GM18858 (cell line): ENCODE results near the gene CSF1R.

ENCODE experiments used
- ATAC-seq: cut with Tn5 transposase; IDR thresholded peaks from one replicate; pipeline ENCODE4 v1.9.1; 2021; ENCODE audit not compliant: unreplicated experiment

The CSF1R gene

DNA sequence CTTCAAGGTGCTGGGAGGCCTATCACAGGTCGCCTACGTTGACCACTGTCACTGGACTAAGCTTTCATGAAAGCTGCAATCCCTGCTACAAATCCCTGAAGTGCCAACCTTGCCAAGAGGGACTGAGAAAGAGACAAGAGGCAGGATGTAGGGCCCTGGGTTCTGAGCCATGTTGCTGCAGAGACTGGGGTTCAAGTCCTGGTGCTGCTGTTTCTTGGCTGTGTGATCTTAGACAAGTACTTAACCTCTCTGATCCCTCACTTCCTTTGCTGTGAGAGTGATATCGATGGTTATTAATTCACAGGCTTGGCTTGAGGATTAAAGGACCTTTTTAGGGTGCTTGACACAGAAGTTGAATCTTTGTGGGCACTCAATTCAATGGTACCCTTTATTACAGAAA lies 15.5 kb downstream of the CSF1R start:
- no peak for ATAC-seq

- ATAC-seq: no peak
Measured at GRCh38 chr5:150069672-150070627, 16.4 kb downstream of the CSF1R start.

DNA sequence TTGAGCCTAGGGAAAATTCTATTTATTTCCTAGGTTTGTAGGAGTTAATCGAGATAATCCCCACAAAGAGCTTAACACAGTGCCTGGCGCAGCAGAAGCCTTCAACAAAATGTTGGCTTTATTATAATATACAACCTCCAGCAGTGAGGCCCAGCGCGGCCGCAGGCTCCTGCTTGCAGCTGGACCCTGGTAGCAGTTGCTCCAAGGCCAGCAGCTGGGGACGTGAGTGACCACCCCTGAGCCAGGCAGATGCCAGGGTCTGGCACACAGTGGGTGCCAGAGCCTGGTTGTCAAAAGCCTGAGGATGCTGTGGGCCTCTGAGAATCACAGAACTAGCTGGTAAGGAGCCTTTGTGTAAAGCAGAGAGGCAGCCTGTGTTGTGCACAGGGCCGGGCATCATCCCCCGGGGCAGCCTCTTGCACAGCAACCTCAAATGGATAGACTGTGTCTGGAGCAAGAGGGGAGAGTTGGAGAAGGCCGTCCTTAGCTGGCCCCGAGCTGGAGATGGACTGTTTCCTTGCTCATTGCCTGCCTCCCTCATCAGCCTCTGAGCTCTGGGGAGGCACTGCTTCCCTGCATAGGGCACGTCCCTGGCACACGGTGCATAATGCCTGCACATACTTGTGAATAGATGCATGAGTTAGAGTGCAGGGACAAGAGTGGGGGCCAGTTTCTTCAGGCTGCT lies 17.3 kb downstream of the CSF1R start:
- ATAC-seq: no peak

GRCh38 chr5:150068472-150068871 lies 17.9 kb downstream of the CSF1R start:
- ATAC-seq: no peak

DNA sequence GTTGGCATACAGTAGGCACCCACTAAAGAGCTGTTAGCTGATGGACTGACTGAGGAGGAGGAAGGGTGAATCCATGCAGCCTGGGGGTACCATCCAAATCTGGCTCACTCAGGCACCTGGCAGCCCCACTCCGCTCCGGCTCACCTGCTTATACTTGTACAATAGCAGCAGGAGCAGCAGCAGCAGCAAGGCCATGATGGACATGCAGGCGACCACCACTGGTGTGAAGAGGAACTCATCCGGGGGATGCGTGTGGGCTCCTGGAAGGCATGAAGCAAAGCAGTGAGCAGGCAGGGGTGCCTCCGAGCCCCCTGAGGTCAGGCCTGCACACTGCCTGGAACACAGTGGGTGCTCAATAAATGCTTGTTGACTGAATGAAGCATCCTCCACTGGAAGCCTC lies 18.3 kb downstream of the CSF1R start:
- no peak for ATAC-seq

- no peak for ATAC-seq
Measured at GRCh38 chr5:150067405-150067960, 18.9 kb downstream of the CSF1R start.

DNA sequence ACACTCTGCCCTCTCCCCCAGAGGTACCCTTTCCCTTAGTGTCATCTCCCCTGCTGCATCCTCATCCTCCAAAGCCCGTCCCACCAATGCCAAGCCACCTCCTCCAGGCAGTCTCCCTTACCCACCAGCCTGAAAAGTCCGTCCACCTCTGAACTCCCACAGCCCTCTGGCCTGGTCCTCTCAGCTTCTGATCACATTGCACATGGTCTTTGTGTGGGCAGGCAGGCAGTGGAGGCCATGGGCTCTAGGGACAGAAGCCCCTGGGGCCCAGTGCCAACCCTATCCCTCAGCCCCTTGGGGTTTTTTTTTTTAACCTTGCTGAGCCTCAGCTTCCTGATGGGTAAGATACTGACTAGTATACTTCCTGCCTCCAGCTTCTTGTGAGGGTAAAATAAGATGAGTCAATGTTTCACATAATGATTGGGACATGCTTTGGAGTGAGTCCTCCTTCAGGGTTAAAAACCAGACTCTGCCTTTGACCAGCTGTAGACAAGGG lies 19.4 kb downstream of the CSF1R start:
- peak; percentile 58 for ATAC-seq

DNA sequence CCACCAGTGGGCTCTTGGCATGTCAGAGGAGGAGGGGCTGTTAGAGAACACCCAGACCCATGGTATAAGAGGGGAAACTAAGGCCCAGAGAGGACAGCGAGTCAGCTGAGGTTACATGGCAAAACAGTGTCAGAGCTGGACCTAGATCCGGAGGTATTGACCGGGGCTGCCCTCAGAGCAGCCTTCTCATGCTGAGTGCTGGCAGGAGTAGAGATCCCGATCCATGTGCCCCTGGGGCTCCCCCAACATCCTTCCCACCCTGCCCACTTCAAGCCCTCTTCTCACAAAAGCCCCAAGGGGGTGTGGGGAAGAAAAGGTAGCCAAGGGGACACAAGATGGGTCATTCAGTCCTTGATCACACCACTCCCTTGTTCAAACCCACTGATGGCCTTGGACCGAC lies 19.9 kb downstream of the CSF1R start:
- ATAC-seq: no peak

DNA sequence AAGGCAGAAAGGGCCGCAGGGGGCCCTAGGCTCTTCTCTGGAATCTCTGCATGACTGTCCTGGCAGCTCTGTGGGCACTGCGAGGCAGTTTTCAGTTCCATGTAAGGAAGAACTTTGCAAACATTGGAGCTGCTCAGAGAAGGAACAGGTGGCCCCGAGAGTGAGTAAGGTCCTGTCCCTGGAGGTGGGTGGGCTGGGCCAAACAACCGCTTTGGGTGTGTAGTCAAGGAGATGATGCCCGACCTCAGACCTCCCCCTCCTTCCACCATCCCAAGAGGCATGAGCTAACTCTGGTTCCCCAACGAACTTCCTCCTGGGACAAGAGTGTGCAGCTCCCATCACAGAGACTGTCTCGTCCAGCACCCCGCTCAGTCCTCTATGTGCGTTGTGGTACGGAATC lies 20.5 kb downstream of the CSF1R start:
- no peak for ATAC-seq

GRCh38 chr5:150065346-150065745 lies 21.0 kb downstream of the CSF1R start:
- ATAC-seq: no peak

- ATAC-seq: no peak
Measured at GRCh38 chr5:150064681-150065220, 21.6 kb downstream of the CSF1R start.

GRCh38 chr5:150063638-150064037 lies 22.7 kb downstream of the CSF1R start:
- no peak for ATAC-seq

- no peak for ATAC-seq
Measured at GRCh38 chr5:150062216-150062922, 24.0 kb downstream of the CSF1R start.

DNA sequence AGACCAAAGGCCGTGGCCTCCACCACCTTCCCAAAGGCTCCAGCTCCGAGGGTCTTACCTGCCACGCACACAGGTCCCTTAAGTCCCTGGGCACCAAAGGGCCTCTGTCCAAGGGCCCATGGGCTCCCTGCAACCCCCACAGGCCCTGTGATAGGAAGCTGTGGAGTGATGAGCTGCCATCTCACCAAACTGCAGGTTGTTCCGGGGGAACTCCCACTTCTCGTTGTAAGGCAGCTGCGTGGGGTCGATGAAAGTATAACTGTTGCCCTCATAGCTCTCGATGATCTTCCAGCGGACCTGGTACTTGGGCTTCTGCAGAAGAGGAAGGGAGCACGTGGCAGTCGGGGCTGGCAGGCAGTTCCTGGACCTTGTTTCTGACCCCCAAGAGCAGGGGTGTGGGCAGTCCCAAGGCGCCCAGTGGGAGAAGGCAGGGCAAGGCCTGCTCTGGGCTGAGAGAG lies 24.8 kb downstream of the CSF1R start:
- ATAC-seq: no peak

DNA sequence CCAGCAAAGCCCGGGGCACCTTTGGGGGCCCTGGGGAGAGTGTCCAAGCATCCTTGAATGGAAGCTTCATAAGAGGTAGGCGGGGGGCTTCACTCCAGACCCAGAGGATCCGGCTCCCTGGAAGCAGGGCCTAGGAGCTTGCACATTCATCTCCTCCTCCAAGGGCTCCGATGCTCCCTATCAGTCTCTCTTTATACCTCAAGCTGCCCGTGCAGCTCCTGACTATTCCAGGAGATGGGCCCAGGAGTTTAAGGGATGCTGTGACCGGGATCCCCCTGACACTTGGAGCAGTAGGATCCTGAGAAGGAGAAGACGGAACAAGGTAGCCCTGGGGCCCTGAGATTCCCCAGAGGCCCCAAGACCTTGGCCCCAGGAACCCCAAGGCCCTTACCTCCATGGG lies 25.9 kb downstream of the CSF1R start:
- ATAC-seq: no peak

- no peak for ATAC-seq
Measured at GRCh38 chr5:150059623-150060022, 26.7 kb downstream of the CSF1R start.

DNA sequence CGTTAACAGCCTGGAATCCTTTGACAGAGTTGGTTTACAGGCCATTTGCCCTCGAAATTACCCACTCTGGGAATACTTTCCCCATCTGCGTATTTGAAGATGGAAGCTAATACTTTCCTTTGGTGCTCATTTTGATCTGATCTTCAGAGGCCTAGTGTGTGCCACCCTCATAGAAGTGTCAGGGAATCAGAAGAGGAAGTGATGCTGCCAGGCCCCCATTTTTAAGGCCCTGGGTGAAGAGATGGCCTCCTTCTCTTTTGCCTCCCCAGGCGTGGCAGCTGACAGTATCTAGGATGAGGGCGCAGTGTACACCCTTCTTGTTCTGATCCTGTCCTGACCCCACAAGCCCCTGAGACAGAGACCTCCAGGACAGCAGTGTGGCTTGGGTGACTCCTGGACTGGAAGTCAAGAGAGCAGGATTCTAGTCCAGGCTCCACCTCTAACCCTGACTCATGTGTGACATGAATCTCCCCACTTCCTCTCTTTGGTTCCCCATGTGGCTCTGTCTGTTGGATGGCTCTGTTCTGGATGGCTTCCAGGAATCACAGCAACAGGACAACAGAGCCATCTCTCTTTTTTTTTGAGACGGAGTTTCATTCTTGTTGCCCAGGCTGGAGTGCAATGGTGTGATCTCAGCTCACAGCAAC lies 27.8 kb downstream of the CSF1R start:
- ATAC-seq: no peak

- ATAC-seq: no peak
Measured at GRCh38 chr5:150057996-150058395, 28.4 kb downstream of the CSF1R start.

- ATAC-seq: no peak
Measured at GRCh38 chr5:150057511-150057910, 28.8 kb downstream of the CSF1R start.

DNA sequence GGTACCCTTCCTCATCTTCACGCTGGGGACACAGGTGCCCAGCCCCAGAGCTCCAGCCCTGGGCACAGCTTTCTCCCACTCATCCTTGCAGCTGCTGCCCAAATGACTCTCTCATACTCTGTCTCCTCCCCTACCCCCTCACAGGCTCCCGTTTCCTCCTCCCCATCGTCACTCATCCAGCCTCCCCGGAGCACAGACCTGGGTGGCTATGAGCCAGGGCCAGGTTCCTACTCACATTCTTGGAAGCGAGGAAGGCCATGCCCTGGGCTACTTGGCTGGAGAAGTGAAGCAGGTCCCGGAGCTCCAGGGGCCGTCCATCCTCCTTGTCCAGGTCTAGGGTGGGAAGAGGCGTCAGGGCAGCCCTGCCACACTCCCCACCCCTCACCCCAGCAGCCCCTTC lies 29.3 kb downstream of the CSF1R start:
- no peak for ATAC-seq
